SIG-M5 treated with dmso at 0.1 percent for 504 hours (cell line): ENCODE results near the gene MYD88.
"Not testable (repeated sequence)": the region's sequence is repeated elsewhere in the genome, so short reads cannot be mapped to it uniquely, and the experiment has no call there.

Experiments
- DNase-seq: peaks from one replicate; lab custom pipeline; 2025; ENCODE audit not compliant: unreplicated experiment; lab: John Stamatoyannopoulos, UW

The MYD88 gene

GRCh38 chr3:38141173-38141951, 2.9 kb downstream of the MYD88 start:
- no peak for DNase-seq

- DNase-seq, result no peak
Observed at GRCh38 chr3:38141952-38142273, 3.5 kb downstream of the MYD88 start.

GRCh38 chr3:38142959-38143358, 4.5 kb downstream of the MYD88 start:
- no peak for DNase-seq

GRCh38 chr3:38143511-38143910, 5.0 kb downstream of the MYD88 start:
- DNase-seq, result no peak

- DNase-seq, result no peak
Observed at GRCh38 chr3:38146504-38146903, 8.0 kb downstream of the MYD88 start.

- DNase-seq, result peak; percentile 86
Observed at GRCh38 chr3:38147421-38147820, 9.0 kb downstream of the MYD88 start.

GRCh38 chr3:38148311-38148882, 9.9 kb downstream of the MYD88 start:
- peak; percentile 93 for DNase-seq

- peak; percentile 86 for DNase-seq
Observed at GRCh38 chr3:38149708-38150107, 11.2 kb downstream of the MYD88 start.

GRCh38 chr3:38150780-38151528, 12.5 kb downstream of the MYD88 start:
- DNase-seq, result no peak

- DNase-seq, result peak; percentile 34
Observed at GRCh38 chr3:38151667-38152265, 13.3 kb downstream of the MYD88 start.

GRCh38 chr3:38152609-38153008, 14.1 kb downstream of the MYD88 start:
- no peak for DNase-seq

- no peak for DNase-seq
Observed at GRCh38 chr3:38153221-38153620, 14.8 kb downstream of the MYD88 start.

- peak; percentile 78 for DNase-seq
Observed at GRCh38 chr3:38154033-38154494, 15.6 kb downstream of the MYD88 start.

GRCh38 chr3:38154625-38155255, 16.3 kb downstream of the MYD88 start:
- DNase-seq, result no peak

GRCh38 chr3:38155825-38156224, 17.4 kb downstream of the MYD88 start:
- no peak for DNase-seq

GRCh38 chr3:38157117-38157516, 18.7 kb downstream of the MYD88 start:
- DNase-seq, result no peak

GRCh38 chr3:38157595-38157994, 19.1 kb downstream of the MYD88 start:
- DNase-seq, result no peak

- no peak for DNase-seq
Observed at GRCh38 chr3:38158472-38158871, 20.0 kb downstream of the MYD88 start.

GRCh38 chr3:38160704-38161103, 22.2 kb downstream of the MYD88 start:
- DNase-seq, result not testable (repeated sequence)

GRCh38 chr3:38163117-38163840, 24.8 kb downstream of the MYD88 start:
- DNase-seq, result peak; percentile 36
